HEK293 (cell line): ENCODE data around the gene USP17L22.
"Not testable (repeated sequence)": the region's sequence is repeated elsewhere in the genome, so short reads cannot be mapped to it uniquely, and the experiment has no call there.

Experiments used
- CTCF ChIA-PET: fragments of 350-600 bp; formaldehyde crosslinking; extraction: SDS; loops from one replicate; lab custom pipeline; 2021; ENCODE audit warnings: antibody characterized with exemption; lab: Yijun Ruan, JAX
- POLR2A ChIA-PET: fragments of 300-600 bp; formaldehyde crosslinking; extraction: SDS; loops from one replicate; lab custom pipeline; 2020; ENCODE audit warnings: antibody characterized with exemption, inconsistent platforms; lab: Yijun Ruan, JAX
- H3K27ac ChIP-seq: fragments of 200-500 bp; sonication (Bioruptor generic); 2 replicates; pipeline ENCODE4 v1.5.1; 2014; ENCODE audit warnings: low read depth, low read length, control low read depth, inconsistent platforms; ENCODE audit errors: extremely low read depth
- H3K36me3 ChIP-seq, 2 experiments: fragments of 200-500 bp in 1 of 2; sonication (Bioruptor generic) in 1 of 2; 1 replicate in 1 of 2; 2 replicates in 1 of 2; pipeline ENCODE4 v1.5.1; 2014 to 2017; ENCODE audit warnings: inconsistent platforms in 2 of 2, low read length in 2 of 2; ENCODE audit not compliant: control insufficient read depth in 2 of 2, insufficient read depth in 1 of 2
- H3K4me1 ChIP-seq: fragments of 200-500 bp; sonication (Bioruptor generic); 2 replicates; pipeline ENCODE4 v1.5.1; 2014; ENCODE audit warnings: mild to moderate bottlenecking, low read length, inconsistent platforms; ENCODE audit not compliant: control insufficient read depth, insufficient read depth
- H3K4me3 ChIP-seq: 2 replicates; pipeline ENCODE4 v1.5.1; 2011; ENCODE audit warnings: low read depth, mild to moderate bottlenecking, control low read depth, low read length, moderate library complexity
- H3K9me3 ChIP-seq: fragments of 200-500 bp; sonication (Bioruptor generic); 2 replicates; pipeline ENCODE4 v1.5.1; 2014; ENCODE audit warnings: low read depth, low read length, inconsistent platforms; ENCODE audit not compliant: control insufficient read depth, insufficient read depth

The USP17L22 gene

GRCh38 chr4:9267319-9267718 is at the start of gene USP17L22:
Gene USP17L22, plus strand, starts transcription at chr4:9267619. Its CDS starts 0 bp downstream, at chr4:9267619.
- POLR2A ChIA-PET, H3K27ac ChIP-seq, H3K4me3 ChIP-seq, H3K36me3 ChIP-seq, CTCF ChIA-PET, H3K9me3 ChIP-seq, H3K4me1 ChIP-seq: not testable (repeated sequence)

GRCh38 chr4:9219852-9220251 is 47.6 kb upstream of the USP17L22 start, which contains the start of gene USP17L12:
Gene USP17L12, plus strand, starts transcription at chr4:9220152. Its CDS starts 0 bp downstream, at chr4:9220152.
- H3K4me1 ChIP-seq, H3K4me3 ChIP-seq, CTCF ChIA-PET, H3K9me3 ChIP-seq, H3K36me3 ChIP-seq, H3K27ac ChIP-seq, POLR2A ChIA-PET: not testable (repeated sequence)

- POLR2A ChIA-PET, H3K4me1 ChIP-seq, H3K27ac ChIP-seq, H3K36me3 ChIP-seq, H3K9me3 ChIP-seq, CTCF ChIA-PET, H3K4me3 ChIP-seq: not testable (repeated sequence)
These were observed 42.8 kb upstream of the USP17L22 start, which contains the start of gene USP17L13 for GRCh38 chr4:9224596-9224995. Gene USP17L13, plus strand, starts transcription at chr4:9224896. Its CDS starts 0 bp downstream, at chr4:9224896.

GRCh38 chr4:9230249-9230648 is 37.2 kb upstream of the USP17L22 start:
- H3K27ac ChIP-seq, CTCF ChIA-PET, H3K36me3 ChIP-seq, H3K4me1 ChIP-seq, POLR2A ChIA-PET, H3K4me3 ChIP-seq, H3K9me3 ChIP-seq: not testable (repeated sequence)

- H3K4me1 ChIP-seq, POLR2A ChIA-PET, CTCF ChIA-PET, H3K27ac ChIP-seq, H3K9me3 ChIP-seq, H3K4me3 ChIP-seq, H3K36me3 ChIP-seq: not testable (repeated sequence)
These were observed 33.3 kb upstream of the USP17L22 start, which contains the start of gene USP17L15 for GRCh38 chr4:9234085-9234484. Gene USP17L15, plus strand, starts transcription at chr4:9234385. Its CDS starts 0 bp downstream, at chr4:9234385.

- H3K27ac ChIP-seq, CTCF ChIA-PET, H3K4me3 ChIP-seq, H3K4me1 ChIP-seq, H3K36me3 ChIP-seq, POLR2A ChIA-PET, H3K9me3 ChIP-seq: not testable (repeated sequence)
These were observed 29.0 kb upstream of the USP17L22 start for GRCh38 chr4:9238461-9238860.

- H3K4me3 ChIP-seq, CTCF ChIA-PET, H3K9me3 ChIP-seq, H3K36me3 ChIP-seq, H3K4me1 ChIP-seq, POLR2A ChIA-PET, H3K27ac ChIP-seq: not testable (repeated sequence)
These were observed 23.8 kb upstream of the USP17L22 start, which contains the start of gene USP17L17 for GRCh38 chr4:9243579-9243978. Gene USP17L17, plus strand, starts transcription at chr4:9243879. Its CDS starts 0 bp downstream, at chr4:9243879.

- H3K36me3 ChIP-seq, H3K9me3 ChIP-seq, CTCF ChIA-PET, H3K27ac ChIP-seq, H3K4me1 ChIP-seq, POLR2A ChIA-PET, H3K4me3 ChIP-seq: not testable (repeated sequence)
These were observed 19.3 kb upstream of the USP17L22 start, which contains the start of gene USP17L18 for GRCh38 chr4:9247953-9248680. Gene USP17L18, plus strand, starts transcription at chr4:9248630. Its CDS starts 0 bp downstream, at chr4:9248630.

GRCh38 chr4:9253078-9253477 is 14.3 kb upstream of the USP17L22 start, which contains the start of gene USP17L19:
Gene USP17L19, plus strand, starts transcription at chr4:9253378. Its CDS starts 0 bp downstream, at chr4:9253378.
- H3K9me3 ChIP-seq, H3K4me3 ChIP-seq, H3K27ac ChIP-seq, H3K4me1 ChIP-seq, H3K36me3 ChIP-seq, CTCF ChIA-PET, POLR2A ChIA-PET: not testable (repeated sequence)

- H3K27ac ChIP-seq, H3K36me3 ChIP-seq, POLR2A ChIA-PET, H3K4me1 ChIP-seq, H3K4me3 ChIP-seq, CTCF ChIA-PET, H3K9me3 ChIP-seq: not testable (repeated sequence)
These were observed 9.6 kb upstream of the USP17L22 start, which contains the start of gene USP17L20 for GRCh38 chr4:9257824-9258223. Gene USP17L20, plus strand, starts transcription at chr4:9258124. Its CDS starts 0 bp downstream, at chr4:9258124.

GRCh38 chr4:9262572-9262971 is 4.8 kb upstream of the USP17L22 start, which contains the start of gene USP17L21:
Gene USP17L21, plus strand, starts transcription at chr4:9262872. Its CDS starts 0 bp downstream, at chr4:9262872.
- POLR2A ChIA-PET, CTCF ChIA-PET: not testable (repeated sequence)

More at GRCh38 chr4:9262572-9262971, 4.8 kb upstream of the USP17L22 start, which contains the start of gene USP17L21:
- not testable (repeated sequence) for H3K9me3 ChIP-seq, H3K27ac ChIP-seq, H3K4me3 ChIP-seq, H3K36me3 ChIP-seq, H3K4me1 ChIP-seq
